B cell (primary cell): ENCODE data around the gene PITPNM3. TPM values are rescaled to one million over a fixed set of nuclear protein-coding genes. Genes with fewer than 3 reads are reported as not detected.

Experiments
- ATAC-seq: fragments of 200-7000 bp; cut with Tn5 transposase; one replicate; pipeline ENCODE4 v1.10.0; 2021; ENCODE audit warnings: low read depth, mild to moderate bottlenecking, moderate number of reproducible peaks, moderate library complexity
- CTCF ChIA-PET: fragments of 350-600 bp; sonication (Branson Sonifier 250); formaldehyde crosslinking; loops from one replicate; lab custom pipeline; 2021; ENCODE audit warnings: antibody characterized with exemption, inconsistent platforms; lab: Charles Lee
- POLR2A ChIA-PET: fragments of 350-600 bp; sonication (Branson Sonifier 250); formaldehyde crosslinking; loops from one replicate; lab custom pipeline; 2021; ENCODE audit warnings: antibody characterized with exemption; lab: Charles Lee
- DNase-seq: peaks from one replicate; pipeline ENCODE4 v3.0.0; 2013
- H2AFZ ChIP-seq: 2 replicates; pipeline ENCODE4 v1.6.1; 2012; ENCODE audit warnings: mild to moderate bottlenecking, low read depth, low read length; ENCODE audit not compliant: insufficient read depth, poor library complexity, severe bottlenecking
- H3K27ac ChIP-seq, 2 donors: 1 replicate in 1 of 2; 2 replicates in 1 of 2; pipeline ENCODE4 v1.5.1; 2012 to 2013; ENCODE audit warnings: low read length in 2 of 2, mild to moderate bottlenecking in 2 of 2, moderate library complexity in 1 of 2
- H3K27me3 ChIP-seq, 4 experiments: fragments of 200-600 bp in 1 of 4; sonication (generic) in 1 of 4; replicated peaks in 1 of 4; 1 replicate in 2 of 4; 2 replicates in 2 of 4; pipeline versions ENCODE4 v1.6.1 to v1.7.0; 2013 to 2016; ENCODE audit warnings: low read length in 3 of 4, mild to moderate bottlenecking in 2 of 4, mixed read lengths in 1 of 4, moderate library complexity in 1 of 4; ENCODE audit not compliant: insufficient read depth in 4 of 4, control insufficient read depth in 3 of 4; ENCODE audit errors: control extremely low read depth in 1 of 4
- H3K36me3 ChIP-seq, 2 experiments: replicated peaks in 1 of 2; 1 replicate in 1 of 2; 2 replicates in 1 of 2; pipeline versions ENCODE4 v1.6.1 to v1.7.1; 2013; ENCODE audit warnings: low read length in 1 of 2; ENCODE audit not compliant: insufficient read depth in 2 of 2, control insufficient read depth in 1 of 2; ENCODE audit errors: control extremely low read depth in 1 of 2, extremely low read depth in 1 of 2
- H3K4me1 ChIP-seq, 2 donors: fragments of 200-600 bp in 1 of 2; sonication (generic) in 1 of 2; 1 replicate in 1 of 2; 2 replicates in 1 of 2; pipeline versions ENCODE4 v1.5.1 to v1.6.1; 2013 to 2017; ENCODE audit warnings: low read length in 2 of 2; ENCODE audit not compliant: control insufficient read depth in 2 of 2, insufficient read depth in 2 of 2
- H3K4me2 ChIP-seq: replicated peaks from 2 replicates; pipeline ENCODE3; 2012; ENCODE audit warnings: mild to moderate bottlenecking, low read depth, low read length; ENCODE audit not compliant: poor library complexity, severe bottlenecking
- H3K4me3 ChIP-seq, 5 experiments: fragments of 200-600 bp in 1 of 5; sonication (generic) in 1 of 5; 1 replicate in 3 of 5; 2 replicates in 2 of 5; pipeline versions ENCODE4 v1.5.1 to v1.7.0; 2011 to 2016; ENCODE audit warnings: low read length in 4 of 5, mild to moderate bottlenecking in 4 of 5, low read depth in 2 of 5, control low read depth in 1 of 5, moderate library complexity in 1 of 5; ENCODE audit not compliant: insufficient read depth in 1 of 5; ENCODE audit errors: control extremely low read depth in 1 of 5, extremely low read depth in 1 of 5
- H3K79me2 ChIP-seq: fragments of 200-600 bp; sonication (generic); one replicate; pipeline ENCODE4 v1.6.0; 2016; ENCODE audit warnings: low read length; ENCODE audit not compliant: control insufficient read depth, insufficient read depth
- H3K9ac ChIP-seq: fragments of 200-600 bp; sonication (generic); 2 replicates; pipeline ENCODE4 v1.6.1; 2017; ENCODE audit warnings: mild to moderate bottlenecking, low read length, moderate library complexity
- H3K9me3 ChIP-seq, 3 donors: one replicate each; pipeline versions ENCODE4 v1.6.1 to v1.7.1; 2013; ENCODE audit warnings: low read length in 2 of 3; ENCODE audit not compliant: control insufficient read depth in 2 of 3, insufficient read depth in 1 of 3; ENCODE audit errors: control extremely low read depth in 1 of 3
- H4K20me1 ChIP-seq: 2 replicates; pipeline ENCODE4 v1.6.0; 2012; ENCODE audit warnings: mild to moderate bottlenecking, low read length; ENCODE audit not compliant: insufficient read depth, control insufficient read depth, poor library complexity, severe bottlenecking
- H3K27ac Mint-ChIP-seq: one replicate; pipeline ENCODE4 v1.8.0; 2021; ENCODE audit warnings: mixed read lengths
- H3K27me3 Mint-ChIP-seq: one replicate; pipeline ENCODE4 v1.8.0; 2021; ENCODE audit warnings: mixed read lengths
- H3K4me1 Mint-ChIP-seq: one replicate; pipeline ENCODE4 v1.8.0; 2021; ENCODE audit warnings: mixed read lengths
- H3K4me3 Mint-ChIP-seq: one replicate; pipeline ENCODE4 v1.8.0; 2021; ENCODE audit warnings: mixed read lengths
- H3K9me3 Mint-ChIP-seq: one replicate; pipeline ENCODE4 v1.8.0; 2022; ENCODE audit warnings: mixed read lengths; ENCODE audit not compliant: insufficient read depth
- CTCF ChIP-seq: fragments of 200-600 bp; IDR thresholded peaks from one replicate; pipeline ENCODE4 v1.8.0; 2022; ENCODE audit warnings: antibody characterized with exemption, mild to moderate bottlenecking
- EZH2 ChIP-seq: IDR thresholded peaks from 2 replicates; pipeline ENCODE4 v1.6.1; 2012; ENCODE audit warnings: borderline replicate concordance, low read depth, mild to moderate bottlenecking, moderate library complexity, low read length; ENCODE audit not compliant: insufficient read depth, poor library complexity, severe bottlenecking
- WGBS: methylation state at CpG from one replicate; pipeline ENCODE4 v1.1.5; 2013; ENCODE audit warnings: missing lambda C conversion rate; ENCODE audit not compliant: insufficient coverage; 5-methylcytosine and 5-hydroxymethylcytosine counted together
- intact Hi-C: fragments of 100-400 bp; cut with micrococcal nuclease; formaldehyde crosslinking; loops from one replicate; pipeline ENCODE4 v1.10.0; 2022
- polyA plus RNA-seq: library from polyadenylated mRNA; depleted of rRNA; stranded (reverse); fragments of >200 nt; gene quantifications from 2 replicates; pipeline ENCODE4 v1.2.3, GENCODE V29; 2012
- total RNA-seq, 2 donors: library from RNA; stranded (reverse); fragments of 120-200 nt in 1 of 2; gene quantifications; 1 replicate in 1 of 2; 2 replicates in 1 of 2; pipeline versions ENCODE4 v1.2.3 to v1.2.4, GENCODE V29; 2013 to 2022

PITPNM3 gene
- total and polyA plus RNA-seq, 2 donors (not counting 1 experiment from before 2014, with no cell fraction given): 0.31 to 0.49 TPM

DNA sequence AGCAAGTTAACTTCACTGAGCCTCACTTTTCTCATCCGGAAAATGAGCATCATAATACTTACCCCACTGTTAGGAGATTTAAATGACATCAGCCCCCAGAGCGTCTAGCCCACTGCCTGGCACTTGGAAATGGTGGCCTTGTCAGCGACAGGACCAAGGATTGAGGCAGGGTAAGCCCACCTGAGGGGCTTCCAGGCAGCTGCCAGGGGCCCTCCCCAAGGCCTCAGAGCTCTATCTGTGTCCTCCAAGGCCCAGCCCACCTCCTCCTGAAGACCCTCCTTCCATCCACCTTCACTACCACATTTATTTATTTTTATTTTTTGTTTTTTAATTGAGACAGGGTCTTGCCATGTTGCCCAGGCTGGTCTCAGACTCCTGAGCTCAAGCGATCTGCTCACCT, 13.8 kb downstream of the PITPNM3 start:
- Histone ChIP-seq H3K79me2 (no peaks in the 10 kb centered on the region), H2AFZ (no peak overlapping the region), H3K36me3 (no peaks in the 10 kb centered on the region), H3K4me2 (no peak overlapping the region), H3K27me3 (peaks cover 0 to 5% (median 0%) of the 10 kb centered on the region in 4 experiments), H4K20me1 (no peaks in the 10 kb centered on the region), H3K27ac (no peak overlapping the region), H3K4me1 (no peaks in the 10 kb centered on the region), H3K4me3 (no peak overlapping the region), H3K9ac (no peak overlapping the region), H3K9me3 (peaks cover 0 to 11% (median 0%) of the 10 kb centered on the region in 3 donors)
- H3K4me1 Mint-ChIP-seq: no peaks in the 10 kb centered on the region
- DNase-seq (no peak), ATAC-seq (no peak)
- peaks cover 14% of the 10 kb centered on the region for H3K27me3 Mint-ChIP-seq
- no peak overlapping the region for H3K4me3 Mint-ChIP-seq
- intact Hi-C loops: no loop called here
- 93% methylated on average over 3 of the region's 4 CpGs for WGBS
- no peaks in the 10 kb centered on the region for H3K9me3 Mint-ChIP-seq
- no peak overlapping the region for H3K27ac Mint-ChIP-seq
- no peak for TF ChIP-seq EZH2
- no peak for TF ChIP-seq CTCF
- POLR2A ChIA-PET: no interaction called here
- CTCF ChIA-PET: no interaction called here

DNA sequence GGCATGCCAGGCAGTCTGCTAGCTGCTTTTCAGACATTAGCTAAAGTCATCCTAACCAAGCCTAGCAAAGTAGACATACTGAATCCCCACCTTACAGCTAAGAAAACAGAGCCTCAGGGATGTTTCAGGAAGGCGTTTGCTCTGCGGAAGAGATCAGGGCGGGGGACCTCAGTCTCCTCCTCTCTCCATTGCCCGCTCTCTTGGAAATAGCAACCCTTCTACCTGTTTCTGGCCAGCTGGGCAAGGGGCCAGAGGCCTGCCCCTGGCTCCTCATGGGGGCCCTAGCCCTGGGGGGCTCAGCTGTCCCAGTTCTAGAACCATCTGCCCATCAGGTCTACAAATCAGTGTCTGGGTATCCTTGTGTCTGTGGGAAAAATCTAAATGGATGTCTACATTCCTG, 14.5 kb downstream of the PITPNM3 start:
- H3K9me3 Mint-ChIP-seq: no peaks in the 10 kb centered on the region

More for the DNA sequence above, 14.5 kb downstream of the PITPNM3 start:
- intact Hi-C loops: no loop called here
- ATAC-seq: no peak
- H4K20me1 ChIP-seq: no peaks in the 10 kb centered on the region
- H3K4me3 ChIP-seq: no peak overlapping the region
- H3K4me3 Mint-ChIP-seq: no peak overlapping the region
- POLR2A ChIA-PET: no interaction called here
- no peak overlapping the region for H3K27ac Mint-ChIP-seq
- peaks cover 0 to 11% (median 0%) of the 10 kb centered on the region in 3 donors for H3K9me3 ChIP-seq
- no peaks in the 10 kb centered on the region for H3K4me1 ChIP-seq
- no peak overlapping the region for H3K27ac ChIP-seq
- 100% methylated on average over 4 of the region's 4 CpGs for WGBS
- no peaks in the 10 kb centered on the region for H3K4me1 Mint-ChIP-seq
- H3K79me2 ChIP-seq: no peaks in the 10 kb centered on the region
- no peaks in the 10 kb centered on the region for H3K36me3 ChIP-seq
- H3K27me3 ChIP-seq: peaks cover 0 to 5% (median 0%) of the 10 kb centered on the region in 4 experiments
- no peak overlapping the region for H3K9ac ChIP-seq
- no peak overlapping the region for H2AFZ ChIP-seq
- no peak overlapping the region for H3K4me2 ChIP-seq
- CTCF ChIA-PET: no interaction called here
- no peak for DNase-seq
- TF ChIP-seq EZH2: no peak
- no peak for TF ChIP-seq CTCF
- H3K27me3 Mint-ChIP-seq: peaks cover 14% of the 10 kb centered on the region
